Vagina (tissue), 2 donors: Measurements from ENCODE around the gene SUSD3. TPM values are rescaled to one million over a fixed set of nuclear protein-coding genes. Genes with fewer than 3 reads are reported as not detected.

Source experiments
- DNase-seq, 2 donors: peaks; one replicate each; pipeline ENCODE4 v3.0.0-alpha.2; 2017; ENCODE audit errors: extremely low spot score in 2 of 2
- H3K27ac ChIP-seq: fragments of 200-600 bp; sonication (generic); one replicate; pipeline ENCODE4 v1.5.1; 2019
- H3K27me3 ChIP-seq: fragments of 200-600 bp; sonication (generic); one replicate; pipeline ENCODE4 v1.5.1; 2019
- H3K36me3 ChIP-seq, 2 donors: fragments of 200-600 bp; sonication (generic); one replicate each; pipeline ENCODE4 v1.5.1; 2017 to 2019
- H3K4me1 ChIP-seq: fragments of 200-600 bp; sonication (generic); one replicate; pipeline ENCODE4 v1.5.1; 2019
- H3K4me3 ChIP-seq, 2 donors: fragments of 200-600 bp; sonication (generic); 1 replicate in 1 of 2; 2 replicates in 1 of 2; pipeline ENCODE4 v1.5.1; 2016 to 2019
- H3K9me3 ChIP-seq: fragments of 200-600 bp; sonication (generic); one replicate; pipeline ENCODE4 v1.5.1; 2019
- POLR2A ChIP-seq, 2 donors: fragments of 450-650 bp; IDR thresholded peaks; one replicate each; pipeline ENCODE4 v1.6.1; 2017; ENCODE audit warnings: antibody characterized with exemption in 2 of 2, mild to moderate bottlenecking in 2 of 2, moderate library complexity in 2 of 2
- POLR2AphosphoS5 ChIP-seq, 2 donors: sonication (generic); formaldehyde crosslinking; IDR thresholded peaks; one replicate each; pipeline ENCODE4 v1.9.0; 2017; ENCODE audit warnings: antibody characterized with exemption in 2 of 2, mild to moderate bottlenecking in 2 of 2, low read depth in 1 of 2; ENCODE audit not compliant: insufficient read depth in 1 of 2
- intact Hi-C: fragments of 100-400 bp; cut with DNase I; formaldehyde crosslinking; loops from one replicate; pipeline ENCODE4 v1.15.1; 2023
- total RNA-seq: library from RNA; depleted of rRNA; stranded (reverse); fragments of >200 nt; gene quantifications from one replicate; pipeline ENCODE4 v1.2.3, GENCODE V29; 2016
- TF ChIP-seq, protein P1 (sequence below), 3 experiments: fragments of 450-650 bp in 2 of 3; fragments of 200-600 bp in 1 of 3; sonication (generic) in 1 of 3; IDR thresholded peaks; one replicate each; pipeline ENCODE4 v1.5.1; 2017 to 2019; ENCODE audit warnings: antibody characterized with exemption in 3 of 3, mild to moderate bottlenecking in 2 of 3, moderate library complexity in 2 of 3

The SUSD3 gene
- total RNA-seq, 1 donor from 2014 or later = 25.0 TPM

DNA sequence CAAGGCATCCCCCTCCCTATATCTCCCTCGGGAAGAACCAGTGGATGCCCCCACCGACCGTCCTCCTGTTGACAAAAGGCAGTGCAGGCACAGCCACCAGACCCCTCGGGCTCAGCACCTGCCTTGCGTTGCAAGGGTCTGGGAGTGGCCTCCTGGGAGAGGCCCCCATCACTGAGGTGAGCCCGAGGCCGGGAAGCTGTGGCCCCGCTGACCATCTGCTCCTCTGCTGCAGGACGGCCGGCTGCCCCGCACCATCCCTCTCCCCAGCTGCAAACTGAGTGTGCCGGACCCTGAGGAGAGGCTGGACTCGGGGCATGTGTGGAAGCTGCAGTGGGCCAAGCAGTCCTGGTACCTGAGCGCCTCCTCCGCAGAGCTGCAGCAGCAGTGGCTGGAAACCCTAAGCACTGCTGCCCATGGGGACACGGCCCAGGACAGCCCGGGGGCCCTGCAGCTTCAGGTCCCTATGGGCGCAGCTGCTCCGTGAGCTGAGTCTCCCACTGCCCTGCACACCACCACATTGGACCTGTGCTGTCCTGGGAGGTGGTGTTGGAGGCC, 23.3 kb upstream of the SUSD3 start:
- intact Hi-C loops = no loop called here
- H3K36me3 ChIP-seq = no peaks in the 10 kb centered on the region
- H3K9me3 ChIP-seq = no peaks in the 10 kb centered on the region
- TF ChIP-seq, protein P1, sequence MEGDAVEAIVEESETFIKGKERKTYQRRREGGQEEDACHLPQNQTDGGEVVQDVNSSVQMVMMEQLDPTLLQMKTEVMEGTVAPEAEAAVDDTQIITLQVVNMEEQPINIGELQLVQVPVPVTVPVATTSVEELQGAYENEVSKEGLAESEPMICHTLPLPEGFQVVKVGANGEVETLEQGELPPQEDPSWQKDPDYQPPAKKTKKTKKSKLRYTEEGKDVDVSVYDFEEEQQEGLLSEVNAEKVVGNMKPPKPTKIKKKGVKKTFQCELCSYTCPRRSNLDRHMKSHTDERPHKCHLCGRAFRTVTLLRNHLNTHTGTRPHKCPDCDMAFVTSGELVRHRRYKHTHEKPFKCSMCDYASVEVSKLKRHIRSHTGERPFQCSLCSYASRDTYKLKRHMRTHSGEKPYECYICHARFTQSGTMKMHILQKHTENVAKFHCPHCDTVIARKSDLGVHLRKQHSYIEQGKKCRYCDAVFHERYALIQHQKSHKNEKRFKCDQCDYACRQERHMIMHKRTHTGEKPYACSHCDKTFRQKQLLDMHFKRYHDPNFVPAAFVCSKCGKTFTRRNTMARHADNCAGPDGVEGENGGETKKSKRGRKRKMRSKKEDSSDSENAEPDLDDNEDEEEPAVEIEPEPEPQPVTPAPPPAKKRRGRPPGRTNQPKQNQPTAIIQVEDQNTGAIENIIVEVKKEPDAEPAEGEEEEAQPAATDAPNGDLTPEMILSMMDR (IDR thresholded peaks at IDR 0.05) = no peak
- TF ChIP-seq POLR2A (IDR thresholded peaks at IDR 0.05) (no peak), POLR2AphosphoS5 (IDR thresholded peaks at IDR 0.05; ENCODE audit: insufficient read depth in 1 of 2, low read depth in 1 of 2) (no peak)
- no peak overlapping the region for H3K27ac ChIP-seq
- no peaks in the 10 kb centered on the region for H3K27me3 ChIP-seq
- no peak for DNase-seq
- no peak overlapping the region for H3K4me3 ChIP-seq
- no peaks in the 10 kb centered on the region for H3K4me1 ChIP-seq

DNA sequence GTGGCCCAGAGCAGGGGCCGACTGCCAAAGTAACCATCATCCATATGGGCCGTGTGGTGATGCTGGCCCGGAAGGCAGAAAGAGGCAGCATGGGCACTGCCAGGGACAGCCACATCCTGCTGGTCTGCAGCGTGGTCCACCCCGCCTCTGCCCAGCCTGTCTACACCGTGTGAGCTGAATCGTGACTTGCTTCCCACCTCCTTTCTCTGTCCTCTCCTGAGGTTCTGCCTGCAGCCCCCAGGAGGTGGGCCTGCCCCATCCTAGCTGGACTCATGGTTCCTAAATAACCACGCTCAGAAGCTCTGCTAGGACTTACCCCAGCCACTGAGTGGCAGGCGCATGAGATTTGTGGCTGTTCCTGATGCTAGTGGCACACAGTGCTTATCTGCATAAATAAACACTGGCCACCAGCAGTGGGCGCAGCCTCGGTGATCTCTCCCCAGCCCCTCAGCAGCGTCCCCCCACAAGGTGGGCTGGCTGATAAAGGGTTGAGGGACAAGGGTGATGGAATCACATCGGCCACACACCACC, 22.6 kb upstream of the SUSD3 start:
- Histone ChIP-seq H3K27me3 (no peaks in the 10 kb centered on the region), H3K4me1 (no peaks in the 10 kb centered on the region), H3K27ac (no peak overlapping the region), H3K4me3 (no peak overlapping the region), H3K9me3 (no peaks in the 10 kb centered on the region), H3K36me3 (no peaks in the 10 kb centered on the region)
- TF ChIP-seq, protein P1 (IDR thresholded peaks at IDR 0.05) = no peak
- TF ChIP-seq POLR2A (IDR thresholded peaks at IDR 0.05) = no peak
- no peak for TF ChIP-seq POLR2AphosphoS5 (IDR thresholded peaks at IDR 0.05; ENCODE audit: insufficient read depth in 1 of 2, low read depth in 1 of 2)
- DNase-seq = no peak
- intact Hi-C loops = no loop called here

DNA sequence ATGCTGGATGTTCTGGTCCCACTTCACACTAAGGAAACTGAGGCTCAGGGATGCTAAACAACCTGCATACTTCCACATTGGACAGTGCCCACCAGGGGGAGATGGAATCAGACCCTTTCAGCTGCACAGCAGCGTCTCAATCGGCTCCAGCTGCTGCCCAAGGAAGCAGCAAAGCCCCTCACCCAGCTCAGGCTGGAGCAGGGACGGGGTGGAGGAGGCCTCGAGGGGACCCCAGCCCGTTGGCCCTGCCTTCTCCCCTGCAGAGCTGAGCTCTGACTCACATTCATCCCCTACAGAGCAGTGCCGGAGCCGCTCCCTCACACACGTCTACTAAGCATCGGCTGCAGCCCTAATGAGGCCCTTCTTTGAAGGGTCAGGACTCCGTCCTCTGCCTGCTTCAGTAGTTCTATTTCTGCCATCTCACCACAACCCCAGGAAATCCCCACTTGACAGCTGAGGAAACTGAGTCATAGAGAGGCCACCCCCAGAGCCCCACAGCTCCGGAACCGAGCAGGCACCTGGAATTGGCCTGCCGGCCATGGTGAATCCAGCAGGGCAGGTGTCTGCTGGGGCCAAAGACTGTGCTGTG, 21.5 kb upstream of the SUSD3 start:
- H3K9me3 ChIP-seq = no peaks in the 10 kb centered on the region
- no peaks in the 10 kb centered on the region for H3K4me1 ChIP-seq
- DNase-seq = no peak
- intact Hi-C loops = no loop called here
- no peaks in the 10 kb centered on the region for H3K36me3 ChIP-seq
- TF ChIP-seq, protein P1 (IDR thresholded peaks at IDR 0.05) = no peak
- H3K27ac ChIP-seq = no peak overlapping the region
- no peak overlapping the region for H3K4me3 ChIP-seq
- no peaks in the 10 kb centered on the region for H3K27me3 ChIP-seq

DNA sequence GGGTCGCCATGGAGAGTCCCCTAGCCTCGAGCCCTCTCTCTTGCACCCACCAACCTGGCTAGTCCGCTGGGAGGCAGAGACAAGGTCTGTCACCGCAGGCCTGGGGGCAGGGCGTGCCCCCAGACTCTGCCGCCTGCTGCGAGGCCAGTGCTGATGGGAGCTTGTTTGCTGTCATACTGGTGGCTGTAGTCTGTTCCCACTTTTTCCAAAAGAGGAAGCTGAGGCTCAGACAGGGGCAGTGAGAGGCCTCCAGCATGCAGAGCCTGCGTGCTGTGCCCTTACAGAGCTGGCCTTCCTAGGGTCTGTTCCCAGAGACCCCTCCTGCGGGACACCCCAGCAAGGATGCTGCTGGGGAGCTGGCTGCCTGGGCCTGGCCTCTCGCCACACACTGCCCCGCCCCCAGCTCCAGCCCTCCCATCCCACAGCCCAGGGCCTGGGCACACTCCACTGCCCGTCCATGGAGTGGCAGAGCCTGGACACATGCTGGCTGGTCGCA, 21.0 kb upstream of the SUSD3 start:
- Histone ChIP-seq H3K4me1 (no peaks in the 10 kb centered on the region), H3K27ac (no peak overlapping the region), H3K4me3 (no peak overlapping the region), H3K9me3 (no peaks in the 10 kb centered on the region), H3K27me3 (no peaks in the 10 kb centered on the region), H3K36me3 (no peaks in the 10 kb centered on the region)
- TF ChIP-seq POLR2A (IDR thresholded peaks at IDR 0.05) (no peak), POLR2AphosphoS5 (IDR thresholded peaks at IDR 0.05; ENCODE audit: insufficient read depth in 1 of 2, low read depth in 1 of 2) (no peak)
- TF ChIP-seq, protein P1 (IDR thresholded peaks at IDR 0.05) = no peak
- DNase-seq = no peak
- intact Hi-C loops = no loop called here

DNA sequence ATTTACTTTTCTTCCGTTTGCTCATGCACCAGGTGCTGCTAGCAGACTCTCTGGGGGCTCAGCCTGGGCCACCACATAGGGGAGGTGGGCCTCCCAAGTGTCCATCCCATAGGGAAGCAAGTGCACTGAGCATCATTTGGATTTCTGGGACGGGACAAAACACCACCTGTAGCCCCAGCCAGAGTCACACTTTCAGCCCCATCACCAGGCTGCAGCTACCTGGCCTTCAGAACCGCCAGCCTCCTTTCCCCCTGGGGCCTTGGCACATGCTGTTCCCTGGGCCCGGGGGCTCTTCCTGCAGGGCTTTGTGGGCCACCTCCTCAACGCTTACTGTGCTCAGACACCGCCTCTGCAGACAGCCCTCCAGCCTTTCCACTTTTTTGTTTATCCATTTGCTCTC, 19.6 kb upstream of the SUSD3 start:
- no peaks in the 10 kb centered on the region for H3K36me3 ChIP-seq
- intact Hi-C loops = no loop called here
- no peaks in the 10 kb centered on the region for H3K9me3 ChIP-seq
- no peak overlapping the region for H3K27ac ChIP-seq
- DNase-seq = no peak
- H3K4me3 ChIP-seq = no peak overlapping the region
- H3K4me1 ChIP-seq = no peaks in the 10 kb centered on the region
- H3K27me3 ChIP-seq = no peaks in the 10 kb centered on the region
- TF ChIP-seq, protein P1 (IDR thresholded peaks at IDR 0.05) = no peak
- no peak for TF ChIP-seq POLR2AphosphoS5 (IDR thresholded peaks at IDR 0.05; ENCODE audit: insufficient read depth in 1 of 2, low read depth in 1 of 2)
- TF ChIP-seq POLR2A (IDR thresholded peaks at IDR 0.05) = no peak
